Activated naive CD4-positive, alpha-beta T cell treated with anti-CD3 and anti-CD28 coated beads, Interleukin-2, amount 10 ng/mL, durations not matched to agents 5 hours and 36 hours (primary cell): ENCODE data around the gene RAN. TPM values are rescaled to one million over a fixed set of nuclear protein-coding genes. Genes with fewer than 3 reads are reported as not detected.

Experiments used
- total RNA-seq, 2 experiments: library from RNA; stranded (reverse); gene quantifications; one replicate each; pipeline ENCODE4 v1.2.3, GENCODE V29; 2021

RAN gene
- total RNA-seq = 100 to 1,000 TPM; 845 to 890 TPM

DNA sequence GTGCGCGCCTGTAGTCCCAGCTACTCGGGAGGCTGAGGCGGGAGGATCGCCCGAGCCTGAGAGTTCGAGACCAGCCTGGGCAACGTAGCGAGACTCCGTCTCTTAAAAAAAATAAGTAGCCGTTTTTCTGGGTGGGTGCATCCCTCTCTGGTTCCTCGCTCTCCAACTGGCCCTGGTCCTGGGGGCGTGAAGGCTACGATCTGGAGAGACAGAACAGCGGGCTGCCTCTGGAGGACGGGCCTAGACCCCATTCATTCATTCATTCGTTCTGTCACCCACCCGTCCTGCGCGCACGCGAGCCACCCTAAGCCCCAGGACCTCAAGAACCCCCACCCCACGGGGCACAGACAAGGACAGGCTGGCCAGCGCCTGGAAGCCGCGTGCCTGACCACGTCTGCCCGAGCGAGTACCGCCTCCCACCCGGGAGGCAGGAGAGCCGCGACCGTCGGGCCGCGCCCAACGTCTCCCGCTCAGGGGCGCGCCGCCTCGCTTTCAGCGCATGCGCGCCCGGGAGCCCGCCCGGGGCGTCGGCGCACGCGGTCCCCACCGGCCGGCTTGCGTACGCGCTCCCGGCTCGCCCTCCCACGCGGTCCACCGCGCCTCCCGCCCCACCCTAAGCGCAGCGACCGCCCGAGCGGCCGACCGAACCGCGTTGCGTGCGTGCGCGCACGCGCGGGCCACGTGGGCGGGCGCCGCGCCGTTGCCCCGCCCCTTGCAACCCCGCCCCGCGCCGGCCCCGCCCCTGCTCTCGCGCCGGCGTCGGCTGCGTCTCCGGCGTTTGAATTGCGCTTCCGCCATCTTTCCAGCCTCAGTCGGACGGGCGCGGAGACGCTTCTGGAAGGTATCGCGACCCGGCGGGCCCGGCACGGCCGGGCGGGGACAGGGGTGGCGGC is at the start of gene RAN:
Gene RAN (plus strand): TSS at position 781 of the 893 bp plus-strand sequence. CDS start 528 bp downstream, outside the sequence.

DNA sequence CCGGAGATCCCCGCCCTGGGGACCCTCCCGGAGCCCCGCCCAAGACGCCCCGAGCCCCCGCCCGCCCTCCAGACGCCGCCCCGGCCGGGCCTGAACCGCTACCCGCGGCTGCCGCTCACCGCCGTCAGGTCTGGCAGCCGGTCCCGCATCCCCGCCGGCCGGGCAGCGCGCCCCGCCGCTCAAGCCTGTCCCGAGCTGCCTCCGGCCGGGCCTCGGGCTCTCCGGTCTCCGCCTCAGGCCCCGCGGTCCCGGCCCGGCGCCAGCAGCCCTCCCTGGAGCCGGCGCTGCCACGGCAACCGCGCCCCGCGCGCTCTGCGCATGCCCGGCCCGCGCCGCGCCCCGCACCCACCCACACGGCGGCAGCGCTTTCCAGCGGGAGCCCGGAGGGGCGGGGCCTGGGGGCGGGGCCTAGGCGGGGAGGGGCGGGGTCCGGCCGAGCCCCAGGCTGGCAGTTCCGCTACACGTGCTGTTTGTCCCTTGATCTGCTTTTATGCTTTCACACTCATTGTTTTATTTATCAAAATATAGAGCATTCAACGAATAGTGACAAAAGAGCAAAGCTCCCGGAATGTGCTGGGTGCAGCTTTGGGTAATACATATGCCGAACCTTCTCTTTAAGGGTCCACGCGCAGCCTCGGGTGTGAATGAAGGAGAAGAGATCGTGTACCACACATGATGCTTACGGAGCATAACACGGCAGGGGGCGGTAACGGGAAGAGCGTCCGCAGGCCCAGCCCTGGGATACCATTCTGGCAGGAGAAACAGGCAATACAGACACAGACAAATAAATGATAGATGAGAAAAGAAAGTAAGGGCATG is 32.7 kb upstream of the RAN start, which contains the start of gene STX2:
Gene STX2 (minus strand): TSS at position 300 of the 819 bp plus-strand sequence. CDS start 151 bp downstream, at position 149.

Other genes with a start within 250 kb of the RAN start
- gene RIMBP2, start 155.8 kb upstream of the RAN start, total RNA-seq = under 1 TPM in 1 of 2 experiments, not detected in 1; 0.18 TPM
- gene STX2, start 32.8 kb upstream of the RAN start, total RNA-seq = 10 to 100 TPM; 28.9 to 30.9 TPM
- not detected for gene ADGRD1, start 81.8 kb downstream of the RAN start, total RNA-seq